Thymus (tissue), 11 donors: ENCODE data around the gene CELSR1. TPM values are rescaled to one million over a fixed set of nuclear protein-coding genes. Genes with fewer than 3 reads are reported as not detected.
A peak's percentile ranks its signal among the peaks of the same experiment; 100 is the strongest.

Source experiments
- DNase-seq, 9 donors: peaks; one replicate each; pipeline ENCODE4 v3.0.0-alpha.2; 2013; ENCODE audit warnings: low spot score in 9 of 9, low read depth in 6 of 9, missing footprints in 1 of 9
- H3K27ac ChIP-seq, 2 donors: one replicate each; pipeline ENCODE4 v1.5.1; 2013; ENCODE audit warnings: control low read depth in 1 of 2, low read depth in 1 of 2, low read length in 1 of 2, mild to moderate bottlenecking in 1 of 2, moderate library complexity in 1 of 2
- H3K27me3 ChIP-seq, 2 donors: one replicate each; pipeline ENCODE4 v1.5.1; 2013; ENCODE audit warnings: low read length in 1 of 2; ENCODE audit not compliant: control insufficient read depth in 2 of 2, insufficient read depth in 1 of 2
- H3K36me3 ChIP-seq, 2 donors: one replicate each; pipeline ENCODE4 v1.5.1; 2013; ENCODE audit warnings: low read length in 1 of 2, mild to moderate bottlenecking in 1 of 2, moderate library complexity in 1 of 2; ENCODE audit not compliant: control insufficient read depth in 2 of 2, insufficient read depth in 2 of 2
- H3K4me1 ChIP-seq, 2 donors: one replicate each; pipeline ENCODE4 v1.5.1; 2013; ENCODE audit warnings: low read length in 2 of 2; ENCODE audit not compliant: control insufficient read depth in 2 of 2, insufficient read depth in 2 of 2
- H3K4me3 ChIP-seq, 2 donors: one replicate each; pipeline ENCODE4 v1.5.1; 2013; ENCODE audit warnings: low read length in 2 of 2, control low read depth in 1 of 2, mild to moderate bottlenecking in 1 of 2
- H3K9me3 ChIP-seq, 2 donors: one replicate each; pipeline ENCODE4 v1.5.1; 2013; ENCODE audit warnings: low read length in 1 of 2, mild to moderate bottlenecking in 1 of 2; ENCODE audit not compliant: control insufficient read depth in 2 of 2, insufficient read depth in 1 of 2
- WGBS: extraction: QIAGEN DNeasy Blood & Tissue Kit; methylation state at CpG from one replicate; pipeline ENCODE4 v1.1.7; 2013; 5-methylcytosine and 5-hydroxymethylcytosine counted together
- polyA plus RNA-seq: library from polyadenylated mRNA; stranded (reverse); fragments of 200-250 nt; gene quantifications from one replicate; pipeline ENCODE4 v1.2.3, GENCODE V29; 2013
- total RNA-seq: library from RNA; stranded (reverse); fragments of 120-200 nt; gene quantifications from one replicate; pipeline ENCODE4 v1.2.4, GENCODE V29; 2013
- donor health status: healthy.

Gene CELSR1
- total and polyA plus RNA-seq, 2 donors = 3.7 to 9.4 TPM

GRCh38 chr22:46499805-46500189 is 37.6 kb downstream of the CELSR1 start:
- H3K4me1 ChIP-seq = peaks cover 0 to 19% of the 10 kb centered on the region in 2 donors
- no peak for DNase-seq
- H3K36me3 ChIP-seq = no peaks in the 10 kb centered on the region
- H3K4me3 ChIP-seq = no peak overlapping the region
- no peak overlapping the region for H3K27ac ChIP-seq
- no peaks in the 10 kb centered on the region for H3K9me3 ChIP-seq
- H3K27me3 ChIP-seq = peaks cover 3 to 35% of the 10 kb centered on the region in 2 donors
- 52% methylated on average over 12 of the region's 12 CpGs for WGBS

GRCh38 chr22:46491946-46492345 is 45.5 kb downstream of the CELSR1 start:
- WGBS = 91% methylated on average over 11 of the region's 11 CpGs
- Histone ChIP-seq H3K4me1 (no peaks in the 10 kb centered on the region), H3K36me3 (no peaks in the 10 kb centered on the region), H3K9me3 (peaks cover 0 to 3% of the 10 kb centered on the region in 2 donors), H3K27me3 (peaks cover 0 to 7% of the 10 kb centered on the region in 2 donors), H3K27ac (no peak overlapping the region), H3K4me3 (no peak overlapping the region)
- DNase-seq = no peak

- no peak overlapping the region for H3K4me3 ChIP-seq
- H3K27me3 ChIP-seq = peaks cover 0 to 7% of the 10 kb centered on the region in 2 donors
- peaks cover 0 to 3% of the 10 kb centered on the region in 2 donors for H3K9me3 ChIP-seq
- no peaks in the 10 kb centered on the region for H3K4me1 ChIP-seq
- H3K36me3 ChIP-seq = no peaks in the 10 kb centered on the region
- no peak overlapping the region for H3K27ac ChIP-seq
- WGBS = 91% methylated on average over 11 of the region's 11 CpGs
- no peak for DNase-seq
Measured at GRCh38 chr22:46490538-46490937, 46.9 kb downstream of the CELSR1 start.

GRCh38 chr22:46486996-46487717 is 50.3 kb downstream of the CELSR1 start:
- no peak overlapping the region for H3K4me3 ChIP-seq
- 77% methylated on average over 12 of the region's 12 CpGs for WGBS
- no peak for DNase-seq

GRCh38 chr22:46484861-46485595 is 52.4 kb downstream of the CELSR1 start:
- peaks cover 0 to 2% of the 10 kb centered on the region in 2 donors for H3K4me1 ChIP-seq
- peaks cover 0 to 5% of the 10 kb centered on the region in 2 donors for H3K27me3 ChIP-seq
- peaks cover 0 to 2% of the 10 kb centered on the region in 2 donors for H3K9me3 ChIP-seq
- WGBS = 90% methylated on average over 15 of the region's 15 CpGs
- no peak overlapping the region for H3K4me3 ChIP-seq
- no peak for DNase-seq
- H3K27ac ChIP-seq = no peak overlapping the region
- no peaks in the 10 kb centered on the region for H3K36me3 ChIP-seq

More at GRCh38 chr22:46486996-46487717, 50.3 kb downstream of the CELSR1 start:
- Histone ChIP-seq H3K9me3 (peaks cover 0 to 2% of the 10 kb centered on the region in 2 donors), H3K27ac (no peak overlapping the region), H3K4me1 (no peaks in the 10 kb centered on the region), H3K36me3 (no peaks in the 10 kb centered on the region), H3K27me3 (peaks cover 0 to 7% of the 10 kb centered on the region in 2 donors)

- DNase-seq = no peak
- Histone ChIP-seq H3K9me3 (peaks cover 0 to 2% of the 10 kb centered on the region in 2 donors), H3K36me3 (no peaks in the 10 kb centered on the region), H3K4me1 (peaks cover 0 to 2% of the 10 kb centered on the region in 2 donors), H3K27me3 (peaks cover 0 to 4% of the 10 kb centered on the region in 2 donors), H3K27ac (peak overlapping the region in 1 of 2 donors; percentile 49), H3K4me3 (no peak overlapping the region)
- WGBS = 88% methylated on average over 16 of the region's 16 CpGs
Measured at GRCh38 chr22:46484156-46484860, 53.1 kb downstream of the CELSR1 start.

GRCh38 chr22:46483353-46483752 is 54.1 kb downstream of the CELSR1 start:
- peaks cover 0 to 10% of the 10 kb centered on the region in 2 donors for H3K27me3 ChIP-seq
- H3K9me3 ChIP-seq = peaks cover 0 to 2% of the 10 kb centered on the region in 2 donors
- no peaks in the 10 kb centered on the region for H3K36me3 ChIP-seq
- DNase-seq = no peak
- H3K4me3 ChIP-seq = no peak overlapping the region
- H3K27ac ChIP-seq = no peak overlapping the region
- 55% methylated on average over 4 of the region's 4 CpGs for WGBS
- H3K4me1 ChIP-seq = peaks cover 0 to 2% of the 10 kb centered on the region in 2 donors

GRCh38 chr22:46482056-46482675 is 55.3 kb downstream of the CELSR1 start:
- H3K36me3 ChIP-seq = no peaks in the 10 kb centered on the region
- WGBS = 76% methylated on average over 7 of the region's 7 CpGs

More at GRCh38 chr22:46482056-46482675, 55.3 kb downstream of the CELSR1 start:
- no peak overlapping the region for H3K27ac ChIP-seq
- no peak for DNase-seq
- no peak overlapping the region for H3K4me3 ChIP-seq
- peaks cover 0 to 15% of the 10 kb centered on the region in 2 donors for H3K27me3 ChIP-seq
- H3K9me3 ChIP-seq = peaks cover 0 to 2% of the 10 kb centered on the region in 2 donors
- H3K4me1 ChIP-seq = peaks cover 0 to 2% of the 10 kb centered on the region in 2 donors
